ENCODE data around the gene CEBPG.

The CEBPG gene

GRCh38 chr19:33358408-33358807 lies 15.1 kb upstream of the CEBPG start (continued):
- TF ChIP-seq ESRRG (CRISPR knock-in tag; IDR thresholded peaks at IDR 0.05), result no peak

GRCh38 chr19:33359581-33359980 lies 13.9 kb upstream of the CEBPG start:
- no peak for ATAC-seq
- TF ChIP-seq BACH2 (CRISPR knock-in tag; IDR thresholded peaks at IDR 0.05; ENCODE audit: borderline replicate concordance) (no peak), GLIS3 (CRISPR knock-in tag; IDR thresholded peaks at IDR 0.05) (no peak), ISL1 (CRISPR knock-in tag; IDR thresholded peaks at IDR 0.05) (no peak), ZNF565 (CRISPR knock-in tag; conservative IDR thresholded peaks at IDR 0.05; ENCODE audit: low read depth) (no peak), ZFP30 (CRISPR knock-in tag; IDR thresholded peaks at IDR 0.05) (no peak), TSHZ2 (CRISPR knock-in tag; IDR thresholded peaks at IDR 0.05) (no peak), TCF4 (CRISPR knock-in tag; IDR thresholded peaks at IDR 0.05; ENCODE audit: borderline replicate concordance) (no peak), OSR1 (CRISPR knock-in tag; IDR thresholded peaks at IDR 0.05) (no peak), CREB5 (CRISPR knock-in tag; IDR thresholded peaks at IDR 0.05; ENCODE audit: low read depth) (no peak), TOX (CRISPR knock-in tag; IDR thresholded peaks at IDR 0.05; ENCODE audit: borderline replicate concordance) (no peak), ZC3H10 (CRISPR knock-in tag; IDR thresholded peaks at IDR 0.05) (no peak), PATZ1 (CRISPR knock-in tag; IDR thresholded peaks at IDR 0.05; ENCODE audit: borderline replicate concordance) (no peak), RARB (CRISPR knock-in tag; IDR thresholded peaks at IDR 0.05) (no peak), ZNF70 (CRISPR knock-in tag; IDR thresholded peaks at IDR 0.05) (no peak)

GRCh38 chr19:33362508-33363228 lies 10.8 kb upstream of the CEBPG start:
- ATAC-seq, result no peak
- TF ChIP-seq TCF4 (CRISPR knock-in tag; IDR thresholded peaks at IDR 0.05; ENCODE audit: borderline replicate concordance) (no peak), CREB5 (CRISPR knock-in tag; IDR thresholded peaks at IDR 0.05; ENCODE audit: low read depth) (no peak)

- ATAC-seq, result no peak
- no peak for TF ChIP-seq ZFP30 (CRISPR knock-in tag; IDR thresholded peaks at IDR 0.05)
- TF ChIP-seq PATZ1 (CRISPR knock-in tag; IDR thresholded peaks at IDR 0.05; ENCODE audit: borderline replicate concordance), result no peak
- no peak for TF ChIP-seq ZNF70 (CRISPR knock-in tag; IDR thresholded peaks at IDR 0.05)
- TF ChIP-seq ZNF8 (CRISPR knock-in tag; IDR thresholded peaks at IDR 0.05), result no peak
- no peak for TF ChIP-seq TOX (CRISPR knock-in tag; IDR thresholded peaks at IDR 0.05; ENCODE audit: borderline replicate concordance)
- no peak for TF ChIP-seq ISL1 (CRISPR knock-in tag; IDR thresholded peaks at IDR 0.05)
- TF ChIP-seq ZNF565 (CRISPR knock-in tag; conservative IDR thresholded peaks at IDR 0.05; ENCODE audit: low read depth), result no peak
- no peak for TF ChIP-seq CREB5 (CRISPR knock-in tag; IDR thresholded peaks at IDR 0.05; ENCODE audit: low read depth)
- TF ChIP-seq PPARA (CRISPR knock-in tag; IDR thresholded peaks at IDR 0.05; ENCODE audit: borderline replicate concordance), result no peak
- no peak for TF ChIP-seq ZFP3 (CRISPR knock-in tag; IDR thresholded peaks at IDR 0.05)
- no peak for TF ChIP-seq TCF4 (CRISPR knock-in tag; IDR thresholded peaks at IDR 0.05; ENCODE audit: borderline replicate concordance)
- TF ChIP-seq POU6F1 (CRISPR knock-in tag; IDR thresholded peaks at IDR 0.05; ENCODE audit: borderline replicate concordance, low read depth), result no peak
- no peak for TF ChIP-seq CSDC2 (CRISPR knock-in tag; IDR thresholded peaks at IDR 0.05)
- TF ChIP-seq SNAI2 (CRISPR knock-in tag; IDR thresholded peaks at IDR 0.05), result no peak
- no peak for TF ChIP-seq BACH2 (CRISPR knock-in tag; IDR thresholded peaks at IDR 0.05; ENCODE audit: borderline replicate concordance)
- no peak for TF ChIP-seq RARB (CRISPR knock-in tag; IDR thresholded peaks at IDR 0.05)
- TF ChIP-seq GLIS3 (CRISPR knock-in tag; IDR thresholded peaks at IDR 0.05), result no peak
These were observed 10.0 kb upstream of the CEBPG start for GRCh38 chr19:33363476-33363875.

Measured in SK-N-SH treated with all-trans-retinoic acid at 6 μM for 48 hours (cell line).